ENCODE measurements around the gene CSH2.
A peak's percentile ranks its signal among the peaks of the same experiment; 100 is the strongest.
"Not testable (repeated sequence)": the region's sequence is repeated elsewhere in the genome, so short reads cannot be mapped to it uniquely, and the experiment has no call there.

CSH2 gene

DNA sequence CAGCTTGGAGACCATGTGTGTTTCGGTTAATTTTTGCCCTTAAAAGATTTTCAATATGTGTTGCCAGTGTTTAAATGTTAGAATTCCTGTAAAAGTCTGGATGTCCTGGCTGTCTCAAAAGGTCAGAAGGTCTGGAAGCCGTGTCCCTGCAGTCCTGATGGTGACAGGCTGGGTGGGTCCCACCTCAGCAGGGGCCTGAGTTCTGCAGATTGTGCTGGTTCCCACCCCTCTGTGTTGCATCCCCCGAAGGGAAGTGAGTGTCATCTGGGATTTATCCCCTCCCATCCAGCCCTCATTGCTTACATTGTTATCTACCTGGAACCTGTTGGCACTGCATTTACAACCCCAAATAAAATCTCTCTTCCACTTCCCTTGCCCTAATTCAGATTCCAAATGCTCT, 20.5 kb upstream of the CSH2 start:
- H3K4me1 ChIP-seq (ENCODE audit: control insufficient read depth, insufficient read depth, low read length); H3K36me3 ChIP-seq (ENCODE audit: control insufficient read depth, insufficient read depth, low read length, severe bottlenecking); H3K9ac ChIP-seq (ENCODE audit: low read length); H3K27me3 ChIP-seq (replicated peaks; ENCODE audit: control insufficient read depth, insufficient read depth, low read length); H3K9me3 ChIP-seq (ENCODE audit: control insufficient read depth, low read length); DNase-seq (ENCODE audit: low read depth); H3K4me3 ChIP-seq (ENCODE audit: low read length): not testable (repeated sequence)

DNA sequence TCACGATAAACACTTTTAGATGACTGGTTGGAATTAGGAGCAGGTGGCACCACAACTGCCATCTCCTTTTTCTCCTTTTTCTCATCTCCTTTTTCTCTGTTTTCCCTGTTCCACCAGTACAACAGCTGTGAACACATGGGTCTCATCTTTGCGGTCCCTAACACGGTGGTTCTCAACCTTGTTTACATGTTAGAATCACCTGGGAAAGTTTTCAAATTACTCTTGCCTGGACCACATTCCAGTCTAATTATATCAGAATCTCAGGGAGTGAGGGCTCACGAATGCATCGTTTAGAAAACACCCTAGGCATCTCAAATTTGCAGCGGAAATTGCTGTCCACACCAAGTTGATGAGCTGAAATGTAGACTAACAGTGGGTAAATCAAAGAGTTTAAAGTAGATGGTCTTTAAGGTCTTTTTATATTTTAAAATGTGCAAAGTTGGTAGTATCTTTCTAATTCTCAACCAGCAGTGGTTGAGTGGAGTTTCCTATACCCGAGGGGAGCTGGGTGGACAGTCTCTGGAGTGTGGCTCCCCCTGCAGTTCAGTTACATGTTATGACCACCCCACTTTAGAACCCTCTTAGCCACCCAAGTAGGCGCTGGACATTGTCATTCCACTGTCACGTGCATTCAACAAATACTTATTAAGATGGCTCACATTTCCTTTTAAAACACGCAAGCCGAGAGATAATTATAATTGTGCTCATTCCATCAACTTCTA, 19.0 kb upstream of the CSH2 start:
- not testable (repeated sequence) for H3K9ac ChIP-seq (ENCODE audit: low read length); H3K4me3 ChIP-seq (ENCODE audit: low read length); H3K36me3 ChIP-seq (ENCODE audit: control insufficient read depth, insufficient read depth, low read length, severe bottlenecking); H3K9me3 ChIP-seq (ENCODE audit: control insufficient read depth, low read length); H3K27me3 ChIP-seq (replicated peaks; ENCODE audit: control insufficient read depth, insufficient read depth, low read length); H3K4me1 ChIP-seq (ENCODE audit: control insufficient read depth, insufficient read depth, low read length)
- peak; percentile 38 for DNase-seq (ENCODE audit: low read depth)

DNA sequence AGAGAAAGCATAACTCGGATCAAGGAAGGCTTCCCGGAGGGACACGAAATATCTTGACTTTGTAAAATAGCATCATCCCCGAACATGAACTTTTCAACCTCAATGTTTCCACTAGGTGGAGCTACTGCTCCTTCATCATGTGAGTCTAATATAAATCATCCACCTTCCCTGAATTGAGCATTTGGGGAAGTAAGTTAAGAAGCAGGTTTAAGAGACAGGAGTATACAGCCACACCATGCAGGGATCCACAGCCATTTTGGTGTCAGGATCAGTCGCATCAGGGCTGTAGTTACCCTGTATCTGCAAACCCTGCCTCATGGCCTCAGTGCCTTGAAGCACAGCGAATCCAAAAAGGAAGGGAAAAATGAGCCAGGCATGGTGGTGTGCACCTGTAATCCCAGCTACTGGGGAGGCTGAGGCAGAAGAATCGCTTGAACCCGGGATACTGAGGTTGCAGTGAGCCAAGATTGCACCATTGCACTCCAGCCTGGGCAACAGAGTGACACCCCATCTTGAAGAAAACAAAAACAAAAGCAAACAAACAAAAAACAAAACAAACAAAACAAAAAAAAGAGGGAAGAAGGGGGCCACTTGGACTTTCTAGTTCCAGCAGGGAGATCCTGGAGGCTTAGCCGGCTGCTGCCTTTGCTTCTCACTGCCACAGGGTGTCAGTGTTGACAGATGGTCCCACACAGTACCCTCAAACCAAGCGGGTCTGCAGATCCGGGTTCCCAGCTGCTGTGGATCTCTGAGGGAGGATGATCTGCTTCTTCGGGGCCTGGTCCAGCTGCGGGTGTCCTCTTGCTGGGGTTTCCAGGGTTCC, 15.8 kb upstream of the CSH2 start:
- H3K9ac ChIP-seq (ENCODE audit: low read length); H3K36me3 ChIP-seq (ENCODE audit: control insufficient read depth, insufficient read depth, low read length, severe bottlenecking); H3K4me1 ChIP-seq (ENCODE audit: control insufficient read depth, insufficient read depth, low read length); H3K9me3 ChIP-seq (ENCODE audit: control insufficient read depth, low read length); H3K4me3 ChIP-seq (ENCODE audit: low read length); H3K27me3 ChIP-seq (replicated peaks; ENCODE audit: control insufficient read depth, insufficient read depth, low read length): not testable (repeated sequence)
- peak; percentile 63 for DNase-seq (ENCODE audit: low read depth)

DNA sequence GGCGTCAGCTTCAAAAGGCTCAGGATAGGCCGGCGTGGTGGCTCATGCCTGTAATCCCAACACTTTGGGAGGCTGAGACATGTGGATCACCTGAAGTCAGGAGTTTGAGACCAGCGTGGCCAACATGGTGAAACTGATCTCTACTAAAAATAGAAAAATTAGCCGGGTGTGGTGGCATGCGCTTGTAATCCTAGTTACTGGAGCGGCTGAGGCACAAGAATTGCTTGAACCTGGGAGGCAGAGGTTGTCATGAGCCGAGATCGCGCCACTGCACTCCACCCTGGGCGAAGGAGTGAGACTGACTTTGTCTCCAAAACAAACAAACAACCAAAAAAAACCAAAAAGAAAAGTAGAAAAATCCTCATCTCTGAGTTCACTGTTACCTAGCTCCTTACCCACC, 11.6 kb upstream of the CSH2 start:
- H3K36me3 ChIP-seq (ENCODE audit: control insufficient read depth, insufficient read depth, low read length, severe bottlenecking); DNase-seq (ENCODE audit: low read depth); H3K4me3 ChIP-seq (ENCODE audit: low read length); H3K27me3 ChIP-seq (replicated peaks; ENCODE audit: control insufficient read depth, insufficient read depth, low read length); H3K4me1 ChIP-seq (ENCODE audit: control insufficient read depth, insufficient read depth, low read length); H3K9ac ChIP-seq (ENCODE audit: low read length); H3K9me3 ChIP-seq (ENCODE audit: control insufficient read depth, low read length): not testable (repeated sequence)

- H3K27me3 ChIP-seq (replicated peaks; ENCODE audit: control insufficient read depth, insufficient read depth, low read length); DNase-seq (ENCODE audit: low read depth); H3K36me3 ChIP-seq (ENCODE audit: control insufficient read depth, insufficient read depth, low read length, severe bottlenecking); H3K4me1 ChIP-seq (ENCODE audit: control insufficient read depth, insufficient read depth, low read length); H3K9ac ChIP-seq (ENCODE audit: low read length); H3K9me3 ChIP-seq (ENCODE audit: control insufficient read depth, low read length); H3K4me3 ChIP-seq (ENCODE audit: low read length): not testable (repeated sequence)
These were observed 9.2 kb upstream of the CSH2 start for GRCh38 chr17:63882626-63883126.

- Histone ChIP-seq H3K9me3 (ENCODE audit: control insufficient read depth, low read length) (no peaks in the 10 kb centered on the region), H3K36me3 (ENCODE audit: control insufficient read depth, insufficient read depth, low read length, severe bottlenecking) (no peaks in the 10 kb centered on the region), H3K4me1 (ENCODE audit: control insufficient read depth, insufficient read depth, low read length) (no peaks in the 10 kb centered on the region), H3K4me3 (ENCODE audit: low read length) (no peak within 1 kb of the TSS), H3K9ac (ENCODE audit: low read length) (no peak within 1 kb of the TSS), H3K27me3 (replicated peaks; ENCODE audit: control insufficient read depth, insufficient read depth, low read length) (peaks cover 7% of the 10 kb centered on the region)
- peak; percentile 62 for DNase-seq (ENCODE audit: low read depth)
These were observed 8.6 kb upstream of the CSH2 start, which contains the start of gene GH2 for GRCh38 chr17:63881935-63882601. GH2 (minus strand) TSS chr17:63881944; CDS start chr17:63881801, 143 bp downstream.

DNA sequence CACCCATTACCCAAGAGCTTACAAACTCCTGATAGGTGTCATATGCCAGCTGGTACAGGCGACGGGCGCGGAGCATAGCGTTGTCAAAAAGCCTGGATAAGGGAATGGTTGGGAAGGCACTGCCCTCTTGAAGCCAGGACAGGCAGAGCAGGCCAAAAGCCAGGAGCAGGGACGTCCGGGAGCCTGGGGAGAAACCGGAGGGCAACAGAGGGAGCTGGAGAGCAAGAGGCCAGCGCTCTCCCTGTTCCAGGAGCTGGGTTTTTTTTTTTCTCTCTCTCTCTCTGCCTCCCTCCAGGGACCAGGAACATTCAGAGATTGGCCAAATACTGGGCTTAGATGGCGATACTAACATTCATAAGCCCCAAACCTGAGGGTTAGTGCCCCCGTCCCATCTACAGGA, 7.9 kb upstream of the CSH2 start:
- DNase-seq (ENCODE audit: low read depth); H3K4me3 ChIP-seq (ENCODE audit: low read length); H3K9ac ChIP-seq (ENCODE audit: low read length); H3K9me3 ChIP-seq (ENCODE audit: control insufficient read depth, low read length); H3K36me3 ChIP-seq (ENCODE audit: control insufficient read depth, insufficient read depth, low read length, severe bottlenecking); H3K4me1 ChIP-seq (ENCODE audit: control insufficient read depth, insufficient read depth, low read length): not testable (repeated sequence)
- peaks cover 12% of the 10 kb centered on the region for H3K27me3 ChIP-seq (replicated peaks; ENCODE audit: control insufficient read depth, insufficient read depth, low read length)

DNA sequence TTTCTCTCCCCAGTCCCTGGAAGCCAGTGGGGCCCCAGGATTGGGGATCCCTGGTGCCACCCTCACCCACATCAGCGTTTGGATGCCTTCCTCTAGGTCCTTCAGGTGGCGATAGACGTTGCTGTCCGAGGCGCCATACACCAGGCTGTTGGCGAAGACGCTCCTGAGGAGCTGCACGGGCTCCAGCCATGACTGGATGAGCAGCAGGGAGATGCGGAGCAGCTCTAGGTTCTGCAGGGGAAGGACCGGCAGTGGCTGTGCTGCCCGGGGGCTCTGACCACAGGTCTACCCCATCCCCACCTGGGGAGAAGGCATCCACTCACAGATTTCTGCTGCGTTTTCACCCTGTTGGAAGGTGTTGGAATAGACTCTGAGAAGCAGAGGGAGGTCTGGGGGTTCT, 7.2 kb upstream of the CSH2 start:
- no peaks in the 10 kb centered on the region for H3K36me3 ChIP-seq (ENCODE audit: control insufficient read depth, insufficient read depth, low read length, severe bottlenecking)
- H3K9ac ChIP-seq (ENCODE audit: low read length): no peak overlapping the region
- H3K4me3 ChIP-seq (ENCODE audit: low read length): no peak overlapping the region
- no peaks in the 10 kb centered on the region for H3K9me3 ChIP-seq (ENCODE audit: control insufficient read depth, low read length)
- peaks cover 15% of the 10 kb centered on the region for H3K27me3 ChIP-seq (replicated peaks; ENCODE audit: control insufficient read depth, insufficient read depth, low read length)
- H3K4me1 ChIP-seq (ENCODE audit: control insufficient read depth, insufficient read depth, low read length): no peaks in the 10 kb centered on the region
- no peak for DNase-seq (ENCODE audit: low read depth)

- H3K36me3 ChIP-seq (ENCODE audit: control insufficient read depth, insufficient read depth, low read length, severe bottlenecking); H3K4me1 ChIP-seq (ENCODE audit: control insufficient read depth, insufficient read depth, low read length); H3K9me3 ChIP-seq (ENCODE audit: control insufficient read depth, low read length); H3K9ac ChIP-seq (ENCODE audit: low read length); H3K4me3 ChIP-seq (ENCODE audit: low read length); DNase-seq (ENCODE audit: low read depth): not testable (repeated sequence)
- H3K27me3 ChIP-seq (replicated peaks; ENCODE audit: control insufficient read depth, insufficient read depth, low read length): peaks cover 15% of the 10 kb centered on the region
These were observed 4.9 kb upstream of the CSH2 start for GRCh38 chr17:63878413-63878812.

DNA sequence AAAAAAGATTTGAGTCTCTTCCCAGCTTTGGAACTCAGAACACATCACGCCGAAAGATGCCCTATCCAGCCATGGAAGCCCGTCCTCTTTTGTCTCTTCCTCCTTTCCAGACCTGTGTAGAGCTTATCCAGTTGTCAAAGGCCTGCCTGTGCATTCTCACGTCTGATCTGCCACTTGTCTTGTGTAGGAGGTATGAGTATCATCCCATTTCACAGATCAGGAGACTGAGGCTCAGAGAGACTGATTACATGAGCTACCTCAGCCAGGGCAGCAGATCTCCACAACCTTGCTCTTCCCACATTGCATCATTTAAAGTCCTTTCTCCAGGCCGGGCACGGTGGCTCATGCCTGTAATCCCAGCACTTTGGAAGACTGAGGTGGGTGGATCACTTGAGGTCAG, 1.2 kb upstream of the CSH2 start:
- not testable (repeated sequence) for H3K36me3 ChIP-seq (ENCODE audit: control insufficient read depth, insufficient read depth, low read length, severe bottlenecking); DNase-seq (ENCODE audit: low read depth); H3K9ac ChIP-seq (ENCODE audit: low read length); H3K4me1 ChIP-seq (ENCODE audit: control insufficient read depth, insufficient read depth, low read length); H3K4me3 ChIP-seq (ENCODE audit: low read length); H3K9me3 ChIP-seq (ENCODE audit: control insufficient read depth, low read length)
- peaks cover 14% of the 10 kb centered on the region for H3K27me3 ChIP-seq (replicated peaks; ENCODE audit: control insufficient read depth, insufficient read depth, low read length)

GRCh38 chr17:63874061-63874626, 667 bp upstream of the CSH2 start:
- H3K4me3 ChIP-seq (ENCODE audit: low read length); H3K4me1 ChIP-seq (ENCODE audit: control insufficient read depth, insufficient read depth, low read length); H3K36me3 ChIP-seq (ENCODE audit: control insufficient read depth, insufficient read depth, low read length, severe bottlenecking); H3K9ac ChIP-seq (ENCODE audit: low read length); H3K9me3 ChIP-seq (ENCODE audit: control insufficient read depth, low read length); DNase-seq (ENCODE audit: low read depth): not testable (repeated sequence)
- peaks cover 10% of the 10 kb centered on the region for H3K27me3 ChIP-seq (replicated peaks; ENCODE audit: control insufficient read depth, insufficient read depth, low read length)
